HepG2 (cell line): ENCODE measurements around the gene EHD1. TPM values are rescaled to one million over a fixed set of nuclear protein-coding genes. Genes with fewer than 3 reads are reported as not detected.
A peak's percentile ranks its signal among the peaks of the same experiment; 100 is the strongest.

Experiments
- ATAC-seq: fragments of 200-7000 bp; cut with Tn5 transposase; 3 replicates; pipeline ENCODE4 v1.9.1; 2020; ENCODE audit warnings: mild to moderate bottlenecking, moderate library complexity
- BruUV-seq: library from RNA; stranded (reverse); fragments of 400-500 nt; replicated peaks from 2 replicates; lab custom pipeline; 2021; lab: Mats Ljungman, UMichigan
- CTCF ChIA-PET: fragments of 300-600 bp; formaldehyde crosslinking; extraction: SDS; loops from one replicate; lab custom pipeline; 2021; ENCODE audit warnings: low total read pairs, inconsistent platforms, low intra/inter-chr PET ratio; lab: Yijun Ruan, JAX
- POLR2A ChIA-PET: fragments of 350-600 bp; sonication (Branson Sonifier 250); formaldehyde crosslinking; loops from one replicate; lab custom pipeline; 2020; ENCODE audit warnings: antibody characterized with exemption, inconsistent platforms; lab: Yijun Ruan, JAX
- DNase-seq: peaks from one replicate; pipeline ENCODE4 v3.0.0-alpha.2; 2015; ENCODE audit warnings: low spot score
- FAIRE-seq: peaks from 3 replicates; lab custom pipeline; 2011; peaks lifted over from hg19 to GRCh38; lab: Jason Lieb, UNC
- H2AFZ ChIP-seq: one replicate; pipeline ENCODE4 v1.6.1; 2011; ENCODE audit warnings: low read length, inconsistent platforms
- H3K27ac ChIP-seq: fragments of 300-600 bp; 3 replicates; pipeline ENCODE4 v1.8.0; 2011; ENCODE audit warnings: mixed run types, mild to moderate bottlenecking, mixed read lengths, low read length, inconsistent platforms; ENCODE audit not compliant: insufficient read depth; ENCODE audit errors: extremely low read length
- H3K27me3 ChIP-seq, 2 experiments: fragments of 200-600 bp in 1 of 2; 2 replicates in 1 of 2; 3 replicates in 1 of 2; pipeline versions ENCODE4 v1.6.0 to v1.8.0; 2011; ENCODE audit warnings: low read length in 2 of 2, mild to moderate bottlenecking in 2 of 2, moderate library complexity in 2 of 2, inconsistent platforms in 1 of 2; ENCODE audit not compliant: insufficient read depth in 2 of 2, control insufficient read depth in 1 of 2
- H3K36me3 ChIP-seq, 2 experiments: fragments of 200-600 bp in 1 of 2; replicated peaks in 1 of 2; 2 replicates in 1 of 2; 3 replicates in 1 of 2; pipeline versions ENCODE4 v1.5.1 to v1.8.0; 2011; ENCODE audit warnings: low read length in 2 of 2, inconsistent platforms in 1 of 2; ENCODE audit not compliant: insufficient read depth in 2 of 2, control insufficient read depth in 1 of 2
- H3K4me1 ChIP-seq: 2 replicates; pipeline ENCODE4 v1.5.1; 2012; ENCODE audit warnings: low read length, inconsistent platforms; ENCODE audit not compliant: insufficient read depth
- H3K4me2 ChIP-seq: 2 replicates; pipeline ENCODE4 v1.6.0; 2011; ENCODE audit warnings: low read depth, low read length, inconsistent platforms
- H3K4me3 ChIP-seq, 3 experiments: fragments of 200-600 bp in 1 of 3; sonication (generic), shearing (Covaris generic) in 1 of 3; replicated peaks in 1 of 3; 2 replicates each; pipeline ENCODE4 v1.5.1; 2011 to 2016; ENCODE audit warnings: low read length in 3 of 3, inconsistent platforms in 2 of 3, low read depth in 2 of 3, mild to moderate bottlenecking in 2 of 3, control low read depth in 1 of 3, mixed read lengths in 1 of 3; ENCODE audit not compliant: insufficient read depth in 1 of 3
- H3K79me2 ChIP-seq: one replicate; pipeline ENCODE4 v1.6.1; 2011; ENCODE audit warnings: low read length, inconsistent platforms; ENCODE audit not compliant: insufficient read depth
- H3K9ac ChIP-seq: 2 replicates; pipeline ENCODE4 v1.6.0; 2011; ENCODE audit warnings: mild to moderate bottlenecking, low read depth, low read length, inconsistent platforms; ENCODE audit not compliant: insufficient read depth
- H3K9me3 ChIP-seq: 2 replicates; pipeline ENCODE4 v1.5.1; 2012; ENCODE audit warnings: mild to moderate bottlenecking, low read length
- H4K20me1 ChIP-seq: 2 replicates; pipeline ENCODE4 v1.6.0; 2011; ENCODE audit warnings: inconsistent platforms, mild to moderate bottlenecking, low read length, moderate library complexity; ENCODE audit not compliant: insufficient read depth
- ADNP ChIP-seq: sonication (generic); formaldehyde crosslinking; IDR thresholded peaks from 2 replicates; pipeline ENCODE4 v1.4.0; 2020; ENCODE audit warnings: missing genetic modification reagents
- CHCHD3 ChIP-seq: sonication (generic); formaldehyde crosslinking; IDR thresholded peaks from 2 replicates; pipeline ENCODE4 v1.8.0; 2022; ENCODE audit warnings: mild to moderate bottlenecking, missing genetic modification reagents, moderate library complexity
- DNMT3B ChIP-seq: conservative IDR thresholded peaks from 2 replicates; pipeline ENCODE4 v1.6.1; 2016; ENCODE audit warnings: missing biosample characterization, control low read depth
- HDAC1 ChIP-seq: sonication (generic); formaldehyde crosslinking; IDR thresholded peaks from 2 replicates; pipeline ENCODE4 v1.5.1; 2020; ENCODE audit warnings: mild to moderate bottlenecking, missing genetic modification reagents
- MED1 ChIP-seq: sonication (generic); formaldehyde crosslinking; IDR thresholded peaks from 2 replicates; pipeline ENCODE4 v1.4.0; 2020; ENCODE audit warnings: missing genetic modification reagents
- MXI1 ChIP-seq: IDR thresholded peaks from 3 replicates; pipeline ENCODE4 v1.6.1; 2012; ENCODE audit warnings: low read depth, low read length, inconsistent platforms, borderline replicate concordance
- NAIF1 ChIP-seq: sonication (generic); formaldehyde crosslinking; IDR thresholded peaks from 2 replicates; pipeline ENCODE4 v1.5.0; 2020; ENCODE audit warnings: mild to moderate bottlenecking, missing genetic modification reagents, borderline replicate concordance
- NR2F6 ChIP-seq, 2 experiments: IDR thresholded peaks; 2 replicates each; pipeline ENCODE4 v1.6.1; 2016; ENCODE audit warnings: antibody characterized with exemption in 1 of 2, mild to moderate bottlenecking in 1 of 2
- TEAD3 ChIP-seq: optimal IDR thresholded peaks from 2 replicates; pipeline ENCODE3; 2016; ENCODE audit warnings: borderline replicate concordance
- TOPORS ChIP-seq: sonication (generic); formaldehyde crosslinking; IDR thresholded peaks from 2 replicates; pipeline ENCODE4 v1.8.0; 2023; ENCODE audit warnings: mild to moderate bottlenecking, missing genetic modification reagents
- YEATS4 ChIP-seq: sonication (generic); formaldehyde crosslinking; IDR thresholded peaks from 2 replicates; pipeline ENCODE4 v1.4.0; 2020; ENCODE audit warnings: missing genetic modification reagents, borderline replicate concordance
- ZKSCAN1 ChIP-seq: fragments of 150-350 bp; IDR thresholded peaks from 2 replicates; pipeline ENCODE4 v1.6.1; 2014; ENCODE audit warnings: low read length
- ZMYM3 ChIP-seq: sonication (generic); formaldehyde crosslinking; IDR thresholded peaks from 2 replicates; pipeline ENCODE4 v1.5.1; 2020; ENCODE audit warnings: mild to moderate bottlenecking, missing genetic modification reagents
- ZNF205 ChIP-seq: IDR thresholded peaks from 2 replicates; pipeline ENCODE4 v1.6.1; 2018; ENCODE audit warnings: missing biosample characterization, missing genetic modification reagents
- ZNF329 ChIP-seq: sonication (generic); formaldehyde crosslinking; IDR thresholded peaks from 2 replicates; pipeline ENCODE4 v1.9.0; 2021; ENCODE audit warnings: low read depth, mild to moderate bottlenecking, missing genetic modification reagents
- ZNF460 ChIP-seq: sonication (generic); formaldehyde crosslinking; IDR thresholded peaks from 2 replicates; pipeline ENCODE4 v1.5.1; 2020; ENCODE audit warnings: missing genetic modification reagents, mild to moderate bottlenecking, borderline replicate concordance
- ZNF746 ChIP-seq: sonication (generic); formaldehyde crosslinking; IDR thresholded peaks from 2 replicates; pipeline ENCODE4 v1.8.0; 2022; ENCODE audit warnings: mild to moderate bottlenecking, missing genetic modification reagents
- ZNF878 ChIP-seq: sonication (generic); formaldehyde crosslinking; IDR thresholded peaks from 2 replicates; pipeline ENCODE4 v1.8.1; 2023; ENCODE audit warnings: mild to moderate bottlenecking, missing genetic modification reagents, moderate library complexity
- WGBS: methylation state at CpG from one replicate; pipeline ENCODE4 v1.1.6; 2017; ENCODE audit warnings: low lambda C conversion rate; 5-methylcytosine and 5-hydroxymethylcytosine counted together
- in situ Hi-C: cut with HindIII; loops from 2 replicates; pipeline ENCODE4 v1.10.0; 2017; ENCODE audit warnings: low pct_unique_long_range_greater_than_20kb; ENCODE audit not compliant: extremely low pct_ligation_motif_present
- intact Hi-C: fragments of 100-400 bp; cut with micrococcal nuclease; formaldehyde crosslinking; loops from one replicate; pipeline ENCODE4 v1.10.0; 2022; ENCODE audit not compliant: unreplicated experiment
- polyA plus RNA-seq, 8 experiments: library from polyadenylated mRNA; depleted of rRNA in 3 of 8; stranded (reverse) in 7 of 8; unstranded in 1 of 8; fragments of >200 nt; fragmentation: Illumina TruSeq in 4 of 8; extraction: Trizol in 4 of 8; gene quantifications; 2 replicates each; pipeline versions ENCODE4 v1.2.1 to v1.2.3, GENCODE V29; 2011 to 2016; ENCODE audit warnings: low read depth in 4 of 8, missing spikeins in 1 of 8, mixed read lengths in 1 of 8; ENCODE audit not compliant: insufficient read depth in 1 of 8
- total RNA-seq, 5 experiments: library from RNA; depleted of rRNA; stranded (reverse); fragments of >200 nt; fragmentation: Illumina TruSeq; extraction: Trizol; gene quantifications; 2 replicates each; pipeline ENCODE4 v1.2.3, GENCODE V29; 2016; ENCODE audit warnings: low read depth in 1 of 5
- TF ChIP-seq, protein P1 (sequence below): IDR thresholded peaks from 2 replicates; pipeline ENCODE4 v1.6.1; 2012; ENCODE audit warnings: inconsistent platforms
- TF ChIP-seq, protein P2 (sequence below): fragments of 450-650 bp; IDR thresholded peaks from 2 replicates; pipeline ENCODE4 v1.6.1; 2016
- TF ChIP-seq, protein P3 (sequence below): sonication (generic); formaldehyde crosslinking; conservative IDR thresholded peaks from 2 replicates; pipeline ENCODE4 v1.8.1; 2023; ENCODE audit warnings: missing genetic modification reagents

The EHD1 gene
- total and polyA plus RNA-seq, 2 of the 13 experiments (the other 11 are each of a cell fraction or from before 2014, with no cell fraction given) = 23.6 to 26.6 TPM

DNA sequence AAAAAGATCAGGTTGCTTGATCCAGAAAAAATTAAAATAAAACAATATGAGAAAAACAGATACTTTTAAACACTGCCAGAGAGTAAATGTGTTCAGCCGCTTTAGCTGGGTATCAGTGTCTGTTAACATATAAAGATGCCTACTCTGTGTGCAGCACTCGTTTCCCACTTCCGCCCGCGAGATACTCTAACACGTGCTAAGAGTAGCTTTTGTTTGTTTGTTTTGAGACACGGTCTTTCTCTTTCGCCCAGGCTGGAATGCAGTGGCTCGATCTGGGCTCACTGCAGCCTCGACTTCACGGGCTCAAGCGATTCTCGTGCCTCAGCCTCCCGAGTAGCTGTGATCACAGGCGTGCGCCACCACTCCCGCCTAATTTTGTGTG lies 67.5 kb downstream of the EHD1 start:
- H3K9me3 ChIP-seq = no peaks in the 10 kb centered on the region
- H3K4me1 ChIP-seq = peaks cover 44% of the 10 kb centered on the region
- FAIRE-seq = no peak
- 16% methylated on average over 16 of the region's 17 CpGs for WGBS
- peak; percentile 46 for ATAC-seq
- ChIA-PET POLR2A (interaction anchor here (0.6 to 2.7 kb wide), 7 partner anchors 10 to 435 kb away, joined by 3 to 15 read pairs (median 4); partner anchors contain the start of gene SF1), CTCF (no interaction called here)
- peak overlapping the region; percentile 23; the same call in 1 of the 2 replicates for H3K9ac ChIP-seq
- no peaks in the 10 kb centered on the region for H3K79me2 ChIP-seq
- H3K36me3 ChIP-seq = peaks cover 5 to 17% of the 10 kb centered on the region in 2 experiments; a peak in 4 of 5 replicates
- H2AFZ ChIP-seq = peak overlapping the region; percentile 95
- no peaks in the 10 kb centered on the region for H3K27me3 ChIP-seq
- peak overlapping the region; percentile 11 to 78 (median 48) for H3K4me3 ChIP-seq
- peak; percentile 77 for DNase-seq
- H4K20me1 ChIP-seq = no peaks in the 10 kb centered on the region
- BruUV-seq = no TSS peak
- in situ Hi-C loops (no loop called here), intact Hi-C loops (no loop called here)
- H3K4me2 ChIP-seq = peak overlapping the region; percentile 91
- H3K27ac ChIP-seq = peak overlapping the region; percentile 58
- TF ChIP-seq, protein P1, sequence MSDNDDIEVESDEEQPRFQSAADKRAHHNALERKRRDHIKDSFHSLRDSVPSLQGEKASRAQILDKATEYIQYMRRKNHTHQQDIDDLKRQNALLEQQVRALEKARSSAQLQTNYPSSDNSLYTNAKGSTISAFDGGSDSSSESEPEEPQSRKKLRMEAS = peak; percentile 64
- peak; percentile 96 for TF ChIP-seq ZNF460 (CRISPR knock-in tag)
- TF ChIP-seq MED1 (CRISPR knock-in tag) = no peak
- 0 out of 2 replicates have a peak, but pooled peaks have one; percentile 14 for TF ChIP-seq NAIF1
- TF ChIP-seq, protein P2, sequence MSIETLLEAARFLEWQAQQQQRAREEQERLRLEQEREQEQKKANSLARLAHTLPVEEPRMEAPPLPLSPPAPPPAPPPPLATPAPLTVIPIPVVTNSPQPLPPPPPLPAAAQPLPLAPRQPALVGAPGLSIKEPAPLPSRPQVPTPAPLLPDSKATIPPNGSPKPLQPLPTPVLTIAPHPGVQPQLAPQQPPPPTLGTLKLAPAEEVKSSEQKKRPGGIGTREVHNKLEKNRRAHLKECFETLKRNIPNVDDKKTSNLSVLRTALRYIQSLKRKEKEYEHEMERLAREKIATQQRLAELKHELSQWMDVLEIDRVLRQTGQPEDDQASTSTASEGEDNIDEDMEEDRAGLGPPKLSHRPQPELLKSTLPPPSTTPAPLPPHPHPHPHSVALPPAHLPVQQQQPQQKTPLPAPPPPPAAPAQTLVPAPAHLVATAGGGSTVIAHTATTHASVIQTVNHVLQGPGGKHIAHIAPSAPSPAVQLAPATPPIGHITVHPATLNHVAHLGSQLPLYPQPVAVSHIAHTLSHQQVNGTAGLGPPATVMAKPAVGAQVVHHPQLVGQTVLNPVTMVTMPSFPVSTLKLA = peak; percentile 79
- TF ChIP-seq TOPORS = 0 out of 2 replicates have a peak, but pooled peaks have one; percentile 21
- peak; percentile 91 for TF ChIP-seq ZMYM3 (CRISPR knock-in tag)
- TF ChIP-seq, protein P3, sequence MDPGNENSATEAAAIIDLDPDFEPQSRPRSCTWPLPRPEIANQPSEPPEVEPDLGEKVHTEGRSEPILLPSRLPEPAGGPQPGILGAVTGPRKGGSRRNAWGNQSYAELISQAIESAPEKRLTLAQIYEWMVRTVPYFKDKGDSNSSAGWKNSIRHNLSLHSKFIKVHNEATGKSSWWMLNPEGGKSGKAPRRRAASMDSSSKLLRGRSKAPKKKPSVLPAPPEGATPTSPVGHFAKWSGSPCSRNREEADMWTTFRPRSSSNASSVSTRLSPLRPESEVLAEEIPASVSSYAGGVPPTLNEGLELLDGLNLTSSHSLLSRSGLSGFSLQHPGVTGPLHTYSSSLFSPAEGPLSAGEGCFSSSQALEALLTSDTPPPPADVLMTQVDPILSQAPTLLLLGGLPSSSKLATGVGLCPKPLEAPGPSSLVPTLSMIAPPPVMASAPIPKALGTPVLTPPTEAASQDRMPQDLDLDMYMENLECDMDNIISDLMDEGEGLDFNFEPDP (CRISPR knock-in tag) = no peak
- peak; percentile 53 for TF ChIP-seq TEAD3 (CRISPR knock-in tag)
- TF ChIP-seq ZKSCAN1 = peak; percentile 81
- TF ChIP-seq ZNF746 (CRISPR knock-in tag) = no peak
- 0 out of 3 replicates have a peak, but pooled peaks have one; percentile 7 for TF ChIP-seq MXI1
- TF ChIP-seq ZNF205 = peak; percentile 93
- TF ChIP-seq ADNP (CRISPR knock-in tag) = 0 out of 2 replicates have a peak, but pooled peaks have one; percentile 58
- no peak for TF ChIP-seq ZNF878 (CRISPR knock-in tag)
- TF ChIP-seq DNMT3B (CRISPR knock-in tag) = no peak
- peak; percentile 8; the same call in 1 of the 2 replicates for TF ChIP-seq NR2F6 (IDR thresholded peaks at IDR 0.05)
- TF ChIP-seq NR2F6 (CRISPR knock-in tag; IDR thresholded peaks at IDR 0.05) = no peak
- TF ChIP-seq ZNF329 (CRISPR knock-in tag) = 0 out of 2 replicates have a peak, but pooled peaks have one; percentile 11
- 0 out of 2 replicates have a peak, but pooled peaks have one; percentile 31 for TF ChIP-seq HDAC1
- TF ChIP-seq YEATS4 (CRISPR knock-in tag) = 0 out of 2 replicates have a peak, but pooled peaks have one; percentile 6
- TF ChIP-seq CHCHD3 (CRISPR knock-in tag) = no peak
